ENCODE measurements around the gene ZBED4. TPM values are rescaled to one million over a fixed set of nuclear protein-coding genes. Genes with fewer than 3 reads are reported as not detected.

Gene ZBED4
- total and polyA plus RNA-seq, 2 of the 13 experiments (the other 11 are each of a cell fraction or from before 2014, with no cell fraction given), result 5.4 to 9.6 TPM

- TF ChIP-seq HNF1A (IDR thresholded peaks at IDR 0.05; ENCODE audit: low read depth) (no peak), HNF1A (CRISPR knock-in tag; IDR thresholded peaks at IDR 0.05; ENCODE audit: borderline replicate concordance) (no peak), TRIM22 (IDR thresholded peaks at IDR 0.05) (no peak), ERF (CRISPR knock-in tag; IDR thresholded peaks at IDR 0.05) (no peak), HDAC2 (CRISPR knock-in tag; IDR thresholded peaks at IDR 0.05) (no peak), FOXO4 (CRISPR knock-in tag; conservative IDR thresholded peaks at IDR 0.05) (no peak)
Measured at GRCh38 chr22:49913446-49913845, 59.8 kb downstream of the ZBED4 start (continued).

- ATAC-seq, result no peak
- no peak for DNase-seq (ENCODE audit: low spot score)
- Histone ChIP-seq H3K36me3 (replicated peaks in 1 of 2; ENCODE audit: control insufficient read depth in 1 of 2, insufficient read depth in 2 of 2, low read length in 2 of 2) (peaks cover 4 to 22% of the 10 kb centered on the region in 2 experiments; a peak in 3 of 5 replicates), H2AFZ (ENCODE audit: low read length) (no peak overlapping the region), H4K20me1 (ENCODE audit: insufficient read depth, low read length) (no peaks in the 10 kb centered on the region), H3K4me3 (replicated peaks in 1 of 3; ENCODE audit: insufficient read depth in 1 of 3, low read depth in 2 of 3, low read length in 3 of 3) (no peak overlapping the region), H3K9ac (ENCODE audit: insufficient read depth, low read depth, low read length) (no peak overlapping the region), H3K4me2 (ENCODE audit: low read depth, low read length) (no peak overlapping the region), H3K27me3 (ENCODE audit: control insufficient read depth in 1 of 2, insufficient read depth in 2 of 2, low read length in 2 of 2) (no peaks in the 10 kb centered on the region), H3K27ac (ENCODE audit: extremely low read length, insufficient read depth, low read length) (no peak overlapping the region), H3K9me3 (ENCODE audit: low read length) (no peaks in the 10 kb centered on the region), H3K79me2 (ENCODE audit: insufficient read depth, low read length) (peaks cover 10% of the 10 kb centered on the region), H3K4me1 (ENCODE audit: insufficient read depth, low read length) (peaks cover 28% of the 10 kb centered on the region)
- intact Hi-C loops (cut with micrococcal nuclease; ENCODE audit: unreplicated experiment), result no loop called here
- ChIA-PET POLR2A (no interaction called here), CTCF (ENCODE audit: low intra/inter-chr PET ratio, low total read pairs) (no interaction called here)
- in situ Hi-C loops (cut with HindIII; ENCODE audit: extremely low pct_ligation_motif_present, low pct_unique_long_range_greater_than_20kb), result no loop called here
- WGBS (ENCODE audit: low lambda C conversion rate), result 89% methylated on average over 7 of the region's 12 CpGs
- BruUV-seq (replicated peaks), result no TSS peak
- FAIRE-seq, result no peak
- TF ChIP-seq MYPOP (CRISPR knock-in tag; IDR thresholded peaks at IDR 0.05) (no peak), KLF9 (CRISPR knock-in tag; IDR thresholded peaks at IDR 0.05; ENCODE audit: low read depth) (no peak), NFAT5 (CRISPR knock-in tag; IDR thresholded peaks at IDR 0.05) (no peak)
Measured at GRCh38 chr22:49914256-49914655, 60.6 kb downstream of the ZBED4 start.

Data from HepG2 (cell line).